22Rv1 (cell line): Measurements from ENCODE around the gene KCNIP3.

Experiments used
- ZFX ChIP-seq: fragments of 450-650 bp; IDR thresholded peaks from 2 replicates; pipeline ENCODE4 v1.6.1; 2017; ENCODE audit warnings: antibody characterized with exemption, borderline replicate concordance
- TF ChIP-seq, protein P1 (sequence below): fragments of 450-650 bp; IDR thresholded peaks from 2 replicates; pipeline ENCODE4 v1.5.1; 2017; ENCODE audit warnings: mild to moderate bottlenecking

DNA sequence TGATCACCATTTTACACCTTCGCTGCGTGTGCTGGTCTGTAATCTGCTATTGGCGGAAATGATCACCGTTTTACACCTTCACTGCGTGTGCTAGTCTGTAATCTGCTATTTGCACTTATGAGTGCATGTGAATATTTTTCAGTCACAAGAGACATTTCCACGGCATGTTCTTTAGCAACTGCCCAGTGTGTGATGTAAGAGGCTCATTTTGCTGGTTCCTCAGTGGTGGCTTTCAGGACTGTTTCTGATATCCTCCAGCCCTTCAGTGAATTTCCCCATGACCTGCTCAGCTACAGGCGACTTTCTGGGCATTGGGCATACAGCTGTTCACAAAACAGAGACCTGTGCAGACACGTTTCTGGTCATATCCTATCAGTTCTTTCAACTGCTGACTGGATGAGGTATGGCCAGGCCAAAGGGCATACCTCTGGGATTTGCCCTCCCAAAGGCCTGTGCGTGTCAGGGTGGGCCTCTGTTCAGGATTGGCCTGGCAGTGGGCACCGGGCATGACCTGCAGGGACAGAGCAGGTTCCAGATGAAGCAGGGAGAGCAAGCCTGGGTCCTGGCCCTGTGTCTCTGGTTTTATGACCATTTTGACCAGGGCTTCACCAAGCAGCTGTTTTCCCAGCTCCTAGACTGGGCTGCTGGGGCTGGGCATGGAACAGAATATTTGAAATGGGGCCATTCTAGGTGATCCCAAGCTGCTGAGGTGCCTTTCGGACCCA lies 23.4 kb upstream of the KCNIP3 start:
- TF ChIP-seq, protein P1, sequence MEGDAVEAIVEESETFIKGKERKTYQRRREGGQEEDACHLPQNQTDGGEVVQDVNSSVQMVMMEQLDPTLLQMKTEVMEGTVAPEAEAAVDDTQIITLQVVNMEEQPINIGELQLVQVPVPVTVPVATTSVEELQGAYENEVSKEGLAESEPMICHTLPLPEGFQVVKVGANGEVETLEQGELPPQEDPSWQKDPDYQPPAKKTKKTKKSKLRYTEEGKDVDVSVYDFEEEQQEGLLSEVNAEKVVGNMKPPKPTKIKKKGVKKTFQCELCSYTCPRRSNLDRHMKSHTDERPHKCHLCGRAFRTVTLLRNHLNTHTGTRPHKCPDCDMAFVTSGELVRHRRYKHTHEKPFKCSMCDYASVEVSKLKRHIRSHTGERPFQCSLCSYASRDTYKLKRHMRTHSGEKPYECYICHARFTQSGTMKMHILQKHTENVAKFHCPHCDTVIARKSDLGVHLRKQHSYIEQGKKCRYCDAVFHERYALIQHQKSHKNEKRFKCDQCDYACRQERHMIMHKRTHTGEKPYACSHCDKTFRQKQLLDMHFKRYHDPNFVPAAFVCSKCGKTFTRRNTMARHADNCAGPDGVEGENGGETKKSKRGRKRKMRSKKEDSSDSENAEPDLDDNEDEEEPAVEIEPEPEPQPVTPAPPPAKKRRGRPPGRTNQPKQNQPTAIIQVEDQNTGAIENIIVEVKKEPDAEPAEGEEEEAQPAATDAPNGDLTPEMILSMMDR: no peak; the same call in 1 of the 2 replicates
- TF ChIP-seq ZFX: no peak
